Measurements from ENCODE around the gene STX8.
"Not testable (repeated sequence)": the region's sequence is repeated elsewhere in the genome, so short reads cannot be mapped to it uniquely, and the experiment has no call there.

Gene STX8

GRCh38 chr17:9498490-9498889 lies 77.1 kb downstream of the STX8 start:
- no peak for DNase-seq

- DNase-seq = no peak
These were observed 87.1 kb downstream of the STX8 start for GRCh38 chr17:9488556-9488955.

GRCh38 chr17:9487406-9487805 lies 88.2 kb downstream of the STX8 start:
- DNase-seq = no peak

GRCh38 chr17:9484789-9485188 lies 90.8 kb downstream of the STX8 start:
- no peak for DNase-seq

GRCh38 chr17:9479964-9480363 lies 95.7 kb downstream of the STX8 start:
- DNase-seq = no peak

- no peak for DNase-seq
These were observed 96.7 kb downstream of the STX8 start for GRCh38 chr17:9478889-9479288.

GRCh38 chr17:9475101-9475658 lies 100.4 kb downstream of the STX8 start:
- DNase-seq = no peak

- no peak for DNase-seq
These were observed 101.9 kb downstream of the STX8 start for GRCh38 chr17:9473711-9474110.

- no peak for DNase-seq
These were observed 103.1 kb downstream of the STX8 start for GRCh38 chr17:9472541-9472940.

- no peak for DNase-seq
These were observed 103.5 kb downstream of the STX8 start for GRCh38 chr17:9472094-9472493.

GRCh38 chr17:9470171-9470570 lies 105.4 kb downstream of the STX8 start:
- no peak for DNase-seq

- DNase-seq = no peak
These were observed 106.7 kb downstream of the STX8 start for GRCh38 chr17:9468937-9469336.

GRCh38 chr17:9468532-9468931 lies 107.1 kb downstream of the STX8 start:
- no peak for DNase-seq

- DNase-seq = no peak
These were observed 108.1 kb downstream of the STX8 start for GRCh38 chr17:9467518-9467917.

GRCh38 chr17:9465210-9465921 lies 110.3 kb downstream of the STX8 start:
- no peak for DNase-seq

- no peak for DNase-seq
These were observed 118.6 kb downstream of the STX8 start for GRCh38 chr17:9457005-9457404.

- DNase-seq = no peak
These were observed 119.3 kb downstream of the STX8 start for GRCh38 chr17:9456330-9456729.

GRCh38 chr17:9451934-9452333 lies 123.7 kb downstream of the STX8 start:
- no peak for DNase-seq

- not testable (repeated sequence) for DNase-seq
These were observed 128.3 kb downstream of the STX8 start for GRCh38 chr17:9447298-9447697.

GRCh38 chr17:9446528-9446927 lies 129.1 kb downstream of the STX8 start:
- DNase-seq = no peak

GRCh38 chr17:9445424-9445823 lies 130.2 kb downstream of the STX8 start:
- DNase-seq = no peak

GRCh38 chr17:9444687-9445086 lies 130.9 kb downstream of the STX8 start:
- DNase-seq = no peak

- DNase-seq = no peak
These were observed 131.8 kb downstream of the STX8 start for GRCh38 chr17:9443811-9444210.

- no peak for DNase-seq
These were observed 135.8 kb downstream of the STX8 start for GRCh38 chr17:9439851-9440250.

GRCh38 chr17:9436630-9437029 lies 139.0 kb downstream of the STX8 start:
- DNase-seq = no peak

Data from T-helper 9 cell (primary cell).